Measurements from ENCODE around the gene CACNA2D4.

Gene CACNA2D4

GRCh38 chr12:1927051-1927680, 8.7 kb upstream of the CACNA2D4 start:
- no peak for DNase-seq (ENCODE audit: extremely low spot score)
- ChIA-PET POLR2A (no interaction called here), CTCF (interaction anchor here (0.7 to 1.7 kb wide), 4 partner anchors 8 to 292 kb away, joined by 3 to 10 read pairs (median 4); partner anchors contain the start of gene CACNA2D4)
- TF ChIP-seq, protein P1, sequence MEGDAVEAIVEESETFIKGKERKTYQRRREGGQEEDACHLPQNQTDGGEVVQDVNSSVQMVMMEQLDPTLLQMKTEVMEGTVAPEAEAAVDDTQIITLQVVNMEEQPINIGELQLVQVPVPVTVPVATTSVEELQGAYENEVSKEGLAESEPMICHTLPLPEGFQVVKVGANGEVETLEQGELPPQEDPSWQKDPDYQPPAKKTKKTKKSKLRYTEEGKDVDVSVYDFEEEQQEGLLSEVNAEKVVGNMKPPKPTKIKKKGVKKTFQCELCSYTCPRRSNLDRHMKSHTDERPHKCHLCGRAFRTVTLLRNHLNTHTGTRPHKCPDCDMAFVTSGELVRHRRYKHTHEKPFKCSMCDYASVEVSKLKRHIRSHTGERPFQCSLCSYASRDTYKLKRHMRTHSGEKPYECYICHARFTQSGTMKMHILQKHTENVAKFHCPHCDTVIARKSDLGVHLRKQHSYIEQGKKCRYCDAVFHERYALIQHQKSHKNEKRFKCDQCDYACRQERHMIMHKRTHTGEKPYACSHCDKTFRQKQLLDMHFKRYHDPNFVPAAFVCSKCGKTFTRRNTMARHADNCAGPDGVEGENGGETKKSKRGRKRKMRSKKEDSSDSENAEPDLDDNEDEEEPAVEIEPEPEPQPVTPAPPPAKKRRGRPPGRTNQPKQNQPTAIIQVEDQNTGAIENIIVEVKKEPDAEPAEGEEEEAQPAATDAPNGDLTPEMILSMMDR (IDR thresholded peaks at IDR 0.05; ENCODE audit: control extremely low read depth, extremely low read depth, low read depth, missing control alignments) = no peak

- CTCF ChIA-PET = interaction anchor here (0.7 to 3.4 kb wide), 3 partner anchors 8 to 13 kb away, joined by 3 to 22 read pairs (median 10); partner anchors contain the start of gene CACNA2D4
- POLR2A ChIA-PET = no interaction called here
These were observed 7.8 kb upstream of the CACNA2D4 start for GRCh38 chr12:1926251-1926657.

DNA sequence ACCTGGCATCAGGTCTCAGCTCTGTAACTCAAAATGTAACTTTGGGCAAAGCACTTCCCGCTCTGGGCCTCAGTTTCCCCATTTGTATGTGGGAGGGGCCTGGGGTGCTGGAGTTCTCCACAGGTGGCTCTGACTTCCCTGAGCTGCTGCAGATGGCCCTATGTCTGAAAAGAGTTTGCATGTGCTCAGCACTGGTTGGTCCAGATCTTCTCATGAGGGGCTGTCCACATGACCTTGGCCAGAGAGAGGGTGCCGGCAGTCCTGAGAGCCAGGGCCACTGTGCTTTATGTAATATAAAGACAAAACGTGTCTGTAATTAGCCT, 7.2 kb upstream of the CACNA2D4 start:
- POLR2A ChIA-PET = no interaction called here
- no peak for DNase-seq (ENCODE audit: extremely low spot score)
- TF ChIP-seq, protein P1 (IDR thresholded peaks at IDR 0.05; ENCODE audit: control extremely low read depth, extremely low read depth, low read depth, missing control alignments) = no peak
- CTCF ChIA-PET = interaction anchor here (3.4 kb wide), 1 partner anchor 14 kb away, joined by 22 read pairs; no protein-coding TSS in a partner anchor

More at GRCh38 chr12:1926251-1926657, 7.8 kb upstream of the CACNA2D4 start:
- TF ChIP-seq, protein P1 (IDR thresholded peaks at IDR 0.05; ENCODE audit: control extremely low read depth, extremely low read depth, low read depth, missing control alignments) = no peak
- no peak for DNase-seq (ENCODE audit: extremely low spot score)

- TF ChIP-seq, protein P1 (IDR thresholded peaks at IDR 0.05; ENCODE audit: control extremely low read depth, extremely low read depth, low read depth, missing control alignments) = no peak
- ChIA-PET CTCF (interaction anchor here (3.4 kb wide), 1 partner anchor 14 kb away, joined by 22 read pairs; no protein-coding TSS in a partner anchor), POLR2A (no interaction called here)
- no peak for DNase-seq (ENCODE audit: extremely low spot score)
These were observed 6.7 kb upstream of the CACNA2D4 start for GRCh38 chr12:1924996-1925683.

- POLR2A ChIA-PET = no interaction called here
- TF ChIP-seq, protein P1 (IDR thresholded peaks at IDR 0.05; ENCODE audit: control extremely low read depth, extremely low read depth, low read depth, missing control alignments) = no peak
- CTCF ChIA-PET = interaction anchor here (3.4 kb wide), 1 partner anchor 17 kb away, joined by 22 read pairs; no protein-coding TSS in a partner anchor
- no peak for DNase-seq (ENCODE audit: extremely low spot score)
These were observed 4.5 kb upstream of the CACNA2D4 start for GRCh38 chr12:1922985-1923384.

DNA sequence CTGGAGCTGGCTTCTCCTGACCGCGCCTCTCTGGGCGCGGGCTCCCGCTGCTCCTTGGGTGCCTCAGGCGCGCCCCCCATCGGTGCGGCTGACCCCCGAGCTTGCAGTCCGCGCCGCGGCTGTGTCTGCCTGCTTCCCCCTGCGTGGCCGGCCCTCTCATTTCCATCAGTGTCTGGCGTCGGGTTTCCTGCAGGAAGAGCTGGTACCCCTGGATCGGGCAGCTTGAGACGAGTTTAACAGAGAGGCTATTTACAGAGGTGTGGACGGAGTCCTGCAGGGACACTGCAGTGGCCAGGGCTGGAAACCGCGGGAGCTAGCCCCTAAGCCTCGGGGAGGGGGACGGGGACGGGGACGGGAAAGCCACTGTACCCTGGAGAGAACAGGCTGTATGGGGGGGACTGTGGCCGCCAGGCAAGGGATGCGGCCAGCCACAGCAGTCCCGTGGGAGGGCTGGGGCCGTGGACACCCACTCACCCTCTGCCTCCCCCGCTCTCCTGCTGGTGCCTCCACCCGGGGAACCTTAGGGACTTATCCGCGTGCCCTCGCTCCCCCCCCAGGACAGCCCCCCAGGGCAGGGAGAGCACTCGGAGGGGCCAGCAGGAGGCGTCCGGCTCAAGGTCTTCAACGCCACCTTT, 3.7 kb upstream of the CACNA2D4 start:
- ChIA-PET POLR2A (no interaction called here), CTCF (interaction anchor here (1.3 kb wide), 1 partner anchor 18 kb away, joined by 7 read pairs; no protein-coding TSS in a partner anchor)
- no peak for DNase-seq (ENCODE audit: extremely low spot score)

More for the DNA sequence above, 3.7 kb upstream of the CACNA2D4 start:
- TF ChIP-seq, protein P1 (IDR thresholded peaks at IDR 0.05; ENCODE audit: control extremely low read depth, extremely low read depth, low read depth, missing control alignments) = no peak
